Skeletal muscle satellite cell (primary cell): ENCODE data around the gene AMFR.
"Not testable (repeated sequence)": the region's sequence is repeated elsewhere in the genome, so short reads cannot be mapped to it uniquely, and the experiment has no call there.

ENCODE experiments used
- H3K27me3 ChIP-seq: 2 replicates; pipeline ENCODE4 v1.7.0; 2013; ENCODE audit warnings: low read length; ENCODE audit not compliant: control insufficient read depth, insufficient read depth
- H3K36me3 ChIP-seq: 2 replicates; pipeline ENCODE4 v1.7.0; 2013; ENCODE audit warnings: mild to moderate bottlenecking, control low read depth, low read length; ENCODE audit not compliant: insufficient read depth
- H3K4me1 ChIP-seq: 2 replicates; pipeline ENCODE4 v1.7.0; 2013; ENCODE audit warnings: low read length; ENCODE audit not compliant: control insufficient read depth, insufficient read depth
- H3K4me2 ChIP-seq: 2 replicates; pipeline ENCODE4 v1.7.0; 2013; ENCODE audit warnings: mild to moderate bottlenecking, low read length
- H3K4me3 ChIP-seq: 2 replicates; pipeline ENCODE4 v1.7.0; 2013; ENCODE audit warnings: low read length
- H3K9ac ChIP-seq: 2 replicates; pipeline ENCODE4 v1.7.0; 2013; ENCODE audit warnings: mild to moderate bottlenecking, low read depth, low read length, moderate library complexity
- H3K9me3 ChIP-seq: replicated peaks from 2 replicates; pipeline ENCODE4 v1.7.0; 2013; ENCODE audit warnings: mild to moderate bottlenecking, control low read depth, low read length

The AMFR gene

DNA sequence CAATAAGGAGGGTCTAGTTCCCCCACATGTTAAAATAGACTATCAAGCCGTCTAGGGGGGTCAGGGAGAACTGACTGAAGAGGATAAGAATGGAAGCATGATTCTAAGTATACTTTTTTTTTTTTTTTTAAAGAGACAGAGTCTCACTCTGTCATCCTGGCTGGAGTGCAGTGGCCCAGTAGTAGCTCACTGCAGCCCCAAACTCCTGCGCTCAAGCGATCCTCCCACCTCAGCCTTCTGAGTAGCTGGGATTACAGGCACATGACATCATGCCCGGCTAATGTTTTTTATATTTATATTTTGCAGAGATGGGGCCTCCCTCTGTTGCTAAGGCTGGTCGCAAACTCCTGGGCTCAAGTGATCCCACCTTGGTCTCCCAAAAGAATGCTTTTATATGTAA is 14.2 kb downstream of the AMFR start:
- H3K4me1 ChIP-seq = peaks cover 15% of the 10 kb centered on the region
- peaks cover 28% of the 10 kb centered on the region for H3K36me3 ChIP-seq
- no peaks in the 10 kb centered on the region for H3K9me3 ChIP-seq
- no peaks in the 10 kb centered on the region for H3K27me3 ChIP-seq
- H3K4me2 ChIP-seq = no peak overlapping the region
- no peak overlapping the region for H3K9ac ChIP-seq
- no peak overlapping the region for H3K4me3 ChIP-seq

DNA sequence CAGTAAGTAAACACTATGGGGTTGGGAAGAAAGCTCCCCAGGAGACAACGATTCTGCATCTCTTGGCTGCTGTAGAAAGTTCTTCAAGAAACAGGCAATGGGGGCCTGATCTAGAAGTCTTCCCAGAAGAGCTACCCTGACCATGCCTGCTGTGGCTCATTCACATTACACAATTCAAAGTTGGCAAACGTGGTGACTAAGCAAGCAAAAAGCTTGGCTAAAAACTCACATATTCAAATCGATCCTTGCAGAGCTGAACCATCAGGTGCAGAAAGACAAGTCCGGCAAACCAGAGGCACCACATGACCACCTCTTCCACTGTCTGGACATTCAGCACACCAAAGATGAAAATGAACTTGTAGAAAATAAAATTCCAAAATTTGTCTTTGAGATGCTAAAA is 16.1 kb downstream of the AMFR start:
- Histone ChIP-seq H3K4me3 (no peak overlapping the region), H3K36me3 (peaks cover 44% of the 10 kb centered on the region), H3K4me2 (no peak overlapping the region), H3K9me3 (no peaks in the 10 kb centered on the region), H3K27me3 (no peaks in the 10 kb centered on the region), H3K4me1 (peaks cover 9% of the 10 kb centered on the region), H3K9ac (no peak overlapping the region)

DNA sequence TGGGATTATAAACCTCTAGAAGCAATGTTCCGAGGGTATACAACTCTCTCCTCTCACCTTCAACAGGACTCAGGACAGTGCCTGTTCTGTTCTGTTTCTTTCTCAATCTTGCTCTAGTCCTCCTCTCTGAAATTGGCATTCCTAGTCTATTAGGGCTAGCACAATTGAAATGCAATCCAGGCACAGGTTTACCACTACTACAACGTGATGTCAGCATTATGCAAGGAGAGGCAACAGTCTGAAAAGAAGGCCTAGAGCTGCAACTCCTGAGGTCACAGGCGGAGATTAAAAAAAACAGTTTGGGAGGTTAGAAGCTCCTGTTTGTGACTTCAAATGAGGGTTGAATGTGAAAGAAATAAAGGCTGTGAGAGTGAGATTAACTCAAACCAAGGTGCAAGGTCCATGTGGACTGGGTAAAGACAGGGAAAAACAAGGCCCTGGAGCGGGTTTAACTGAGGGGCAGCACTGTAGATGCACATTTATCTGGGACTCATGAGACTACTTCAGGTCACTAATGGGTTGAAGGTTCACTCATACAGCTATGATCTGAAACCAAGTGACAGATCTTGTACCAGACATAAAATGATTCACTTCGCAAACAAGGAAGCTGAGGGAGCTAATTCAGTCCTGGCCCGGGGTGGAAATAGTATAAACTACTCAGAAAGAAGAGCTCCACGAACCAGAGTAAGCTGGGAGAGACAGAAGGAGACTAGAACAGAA is 16.8 kb downstream of the AMFR start:
- Histone ChIP-seq H3K4me1 (peaks cover 9% of the 10 kb centered on the region), H3K36me3 (peaks cover 49% of the 10 kb centered on the region), H3K4me3 (no peak overlapping the region), H3K9me3 (no peaks in the 10 kb centered on the region), H3K9ac (no peak overlapping the region), H3K4me2 (no peak overlapping the region), H3K27me3 (no peaks in the 10 kb centered on the region)

DNA sequence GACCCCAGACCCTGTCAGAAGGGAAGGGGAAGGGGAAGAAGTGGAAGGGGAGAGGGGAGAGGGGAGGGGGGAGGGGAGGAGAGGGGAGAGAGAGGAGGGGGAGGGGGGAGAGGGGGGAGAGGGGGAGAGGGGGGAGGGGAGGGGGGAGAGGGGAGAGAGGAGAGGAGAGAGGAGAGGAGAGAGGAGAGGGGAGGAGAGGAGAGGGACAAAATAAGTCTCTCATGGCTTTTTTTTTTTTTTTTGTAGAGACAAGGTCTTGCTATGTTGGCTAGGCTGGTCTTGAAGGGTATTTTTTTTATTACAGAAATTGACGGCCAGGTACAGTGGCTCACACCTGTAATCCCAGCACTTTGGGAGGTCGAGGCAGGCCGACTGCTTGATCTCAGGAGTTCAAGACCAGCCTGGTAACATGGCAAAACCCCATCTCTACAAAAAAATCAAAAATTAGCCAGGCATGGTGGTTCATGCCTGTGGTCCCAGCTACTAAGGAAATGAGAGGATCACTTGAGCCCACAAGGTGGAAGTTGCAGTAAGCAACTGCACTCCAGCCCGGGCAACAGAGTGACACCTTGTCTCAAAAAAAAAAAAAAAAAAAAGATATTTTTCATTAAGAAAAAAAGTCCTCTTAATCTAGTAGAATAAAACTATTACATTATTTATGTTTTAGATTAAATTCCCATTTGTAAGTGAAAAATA is 19.2 kb downstream of the AMFR start:
- H3K27me3 ChIP-seq = no peaks in the 10 kb centered on the region
- H3K4me1 ChIP-seq = peaks cover 9% of the 10 kb centered on the region
- H3K9ac ChIP-seq = no peak overlapping the region
- H3K4me3 ChIP-seq = no peak overlapping the region
- no peak overlapping the region for H3K4me2 ChIP-seq
- peaks cover 61% of the 10 kb centered on the region for H3K36me3 ChIP-seq
- no peaks in the 10 kb centered on the region for H3K9me3 ChIP-seq

DNA sequence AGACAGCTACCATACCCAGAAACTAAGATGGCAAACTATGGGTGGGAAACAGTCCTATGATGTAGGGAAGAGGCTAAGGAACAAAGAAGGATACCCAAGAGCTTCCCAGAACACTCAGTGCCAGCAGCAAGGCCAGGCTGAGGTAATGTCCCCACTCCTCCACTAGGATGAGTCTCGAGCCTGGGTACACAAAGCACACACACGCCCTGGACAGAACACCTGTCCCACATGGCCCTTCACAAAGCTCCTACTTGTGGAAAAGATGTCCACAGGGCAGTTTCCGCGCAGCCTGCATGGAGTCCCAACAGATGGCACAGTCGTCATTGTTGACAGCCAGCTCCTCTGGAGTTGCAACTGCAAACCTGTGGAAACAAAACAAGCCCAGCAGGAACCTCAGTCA is 23.9 kb downstream of the AMFR start:
- no peaks in the 10 kb centered on the region for H3K27me3 ChIP-seq
- peaks cover 53% of the 10 kb centered on the region for H3K36me3 ChIP-seq
- H3K4me2 ChIP-seq = no peak overlapping the region
- H3K9ac ChIP-seq = no peak overlapping the region
- H3K4me3 ChIP-seq = no peak overlapping the region
- no peaks in the 10 kb centered on the region for H3K4me1 ChIP-seq
- no peaks in the 10 kb centered on the region for H3K9me3 ChIP-seq

DNA sequence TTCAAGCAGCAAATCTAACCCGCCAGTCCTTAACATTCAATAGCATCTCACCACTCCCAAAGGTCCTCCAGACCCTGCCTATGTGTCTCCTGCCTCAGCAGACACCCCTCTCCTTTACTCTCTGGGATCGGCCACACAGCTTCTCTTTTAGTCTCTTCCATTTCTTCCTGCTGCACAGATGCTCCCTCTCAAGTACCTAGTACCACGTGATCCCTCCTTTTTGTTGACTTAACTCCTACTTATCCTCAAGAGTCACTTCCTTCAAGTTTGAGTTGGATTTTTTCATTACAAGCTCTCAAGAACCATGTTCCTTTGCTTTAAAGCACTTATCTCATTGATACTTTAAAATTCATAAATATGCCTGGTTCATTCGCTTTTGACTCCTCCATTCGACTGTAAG is 24.9 kb downstream of the AMFR start:
- Histone ChIP-seq H3K4me3 (no peak overlapping the region), H3K4me2 (no peak overlapping the region), H3K27me3 (no peaks in the 10 kb centered on the region), H3K4me1 (no peaks in the 10 kb centered on the region), H3K36me3 (peaks cover 49% of the 10 kb centered on the region), H3K9ac (no peak overlapping the region), H3K9me3 (no peaks in the 10 kb centered on the region)

GRCh38 chr16:56399486-56399885 is 25.9 kb downstream of the AMFR start:
- H3K36me3 ChIP-seq = peaks cover 40% of the 10 kb centered on the region
- no peaks in the 10 kb centered on the region for H3K4me1 ChIP-seq
- H3K27me3 ChIP-seq = no peaks in the 10 kb centered on the region
- H3K4me3 ChIP-seq = no peak overlapping the region
- H3K4me2 ChIP-seq = no peak overlapping the region
- H3K9ac ChIP-seq = no peak overlapping the region
- no peaks in the 10 kb centered on the region for H3K9me3 ChIP-seq

- peaks cover 36% of the 10 kb centered on the region for H3K36me3 ChIP-seq
- H3K4me1 ChIP-seq = no peaks in the 10 kb centered on the region
- no peak overlapping the region for H3K4me2 ChIP-seq
- H3K4me3 ChIP-seq = no peak overlapping the region
- no peaks in the 10 kb centered on the region for H3K9me3 ChIP-seq
- no peaks in the 10 kb centered on the region for H3K27me3 ChIP-seq
- H3K9ac ChIP-seq = no peak overlapping the region
Measured at GRCh38 chr16:56399047-56399446, 26.3 kb downstream of the AMFR start.

- peaks cover 19% of the 10 kb centered on the region for H3K36me3 ChIP-seq
- not testable (repeated sequence) for H3K9me3 ChIP-seq, H3K27me3 ChIP-seq, H3K9ac ChIP-seq, H3K4me2 ChIP-seq, H3K4me1 ChIP-seq, H3K4me3 ChIP-seq
Measured at GRCh38 chr16:56396724-56397123, 28.6 kb downstream of the AMFR start.

- Histone ChIP-seq H3K4me3 (no peak overlapping the region), H3K36me3 (peaks cover 21% of the 10 kb centered on the region), H3K9me3 (no peaks in the 10 kb centered on the region), H3K27me3 (no peaks in the 10 kb centered on the region), H3K4me1 (peaks cover 18% of the 10 kb centered on the region), H3K9ac (peak overlapping the region; percentile 28), H3K4me2 (peak overlapping the region; percentile 26)
Measured at GRCh38 chr16:56389554-56389953, 35.8 kb downstream of the AMFR start.

- no peak overlapping the region for H3K4me3 ChIP-seq
- H3K4me1 ChIP-seq = peaks cover 18% of the 10 kb centered on the region
- H3K4me2 ChIP-seq = no peak overlapping the region
- no peaks in the 10 kb centered on the region for H3K9me3 ChIP-seq
- no peak overlapping the region for H3K9ac ChIP-seq
- peaks cover 35% of the 10 kb centered on the region for H3K36me3 ChIP-seq
- no peaks in the 10 kb centered on the region for H3K27me3 ChIP-seq
Measured at GRCh38 chr16:56388209-56388608, 37.1 kb downstream of the AMFR start.

- H3K4me2 ChIP-seq = no peak overlapping the region
- no peak overlapping the region for H3K4me3 ChIP-seq
- H3K9me3 ChIP-seq = no peaks in the 10 kb centered on the region
- H3K9ac ChIP-seq = no peak overlapping the region
- peaks cover 41% of the 10 kb centered on the region for H3K36me3 ChIP-seq
- peaks cover 18% of the 10 kb centered on the region for H3K4me1 ChIP-seq
- H3K27me3 ChIP-seq = no peaks in the 10 kb centered on the region
Measured at GRCh38 chr16:56387396-56387795, 37.9 kb downstream of the AMFR start.
